ENCODE results near the gene DLST.

Gene DLST

GRCh38 chr14:74936151-74936550 is 54.4 kb downstream of the DLST start:
- Histone ChIP-seq H3K27me3 (ENCODE audit: insufficient read depth, poor library complexity, severe bottlenecking) (no peaks in the 10 kb centered on the region), H3K27ac (replicated peaks) (no peak overlapping the region), H3K4me3 (replicated peaks; ENCODE audit: insufficient read depth, low read length) (no peak overlapping the region)
- no peak for DNase-seq (ENCODE audit: low read depth in 1 of 2, low spot score in 1 of 2)
- TF ChIP-seq GABPA (IDR thresholded peaks at IDR 0.05; ENCODE audit: low read depth) (no peak), POLR2AphosphoS5 (IDR thresholded peaks at IDR 0.05; ENCODE audit: low read depth) (no peak), CTCF (IDR thresholded peaks at IDR 0.05; ENCODE audit: insufficient read depth, low read length) (no peak), SPI1 (IDR thresholded peaks at IDR 0.05; ENCODE audit: borderline replicate concordance, low read depth) (no peak)
- TF ChIP-seq, protein P1, sequence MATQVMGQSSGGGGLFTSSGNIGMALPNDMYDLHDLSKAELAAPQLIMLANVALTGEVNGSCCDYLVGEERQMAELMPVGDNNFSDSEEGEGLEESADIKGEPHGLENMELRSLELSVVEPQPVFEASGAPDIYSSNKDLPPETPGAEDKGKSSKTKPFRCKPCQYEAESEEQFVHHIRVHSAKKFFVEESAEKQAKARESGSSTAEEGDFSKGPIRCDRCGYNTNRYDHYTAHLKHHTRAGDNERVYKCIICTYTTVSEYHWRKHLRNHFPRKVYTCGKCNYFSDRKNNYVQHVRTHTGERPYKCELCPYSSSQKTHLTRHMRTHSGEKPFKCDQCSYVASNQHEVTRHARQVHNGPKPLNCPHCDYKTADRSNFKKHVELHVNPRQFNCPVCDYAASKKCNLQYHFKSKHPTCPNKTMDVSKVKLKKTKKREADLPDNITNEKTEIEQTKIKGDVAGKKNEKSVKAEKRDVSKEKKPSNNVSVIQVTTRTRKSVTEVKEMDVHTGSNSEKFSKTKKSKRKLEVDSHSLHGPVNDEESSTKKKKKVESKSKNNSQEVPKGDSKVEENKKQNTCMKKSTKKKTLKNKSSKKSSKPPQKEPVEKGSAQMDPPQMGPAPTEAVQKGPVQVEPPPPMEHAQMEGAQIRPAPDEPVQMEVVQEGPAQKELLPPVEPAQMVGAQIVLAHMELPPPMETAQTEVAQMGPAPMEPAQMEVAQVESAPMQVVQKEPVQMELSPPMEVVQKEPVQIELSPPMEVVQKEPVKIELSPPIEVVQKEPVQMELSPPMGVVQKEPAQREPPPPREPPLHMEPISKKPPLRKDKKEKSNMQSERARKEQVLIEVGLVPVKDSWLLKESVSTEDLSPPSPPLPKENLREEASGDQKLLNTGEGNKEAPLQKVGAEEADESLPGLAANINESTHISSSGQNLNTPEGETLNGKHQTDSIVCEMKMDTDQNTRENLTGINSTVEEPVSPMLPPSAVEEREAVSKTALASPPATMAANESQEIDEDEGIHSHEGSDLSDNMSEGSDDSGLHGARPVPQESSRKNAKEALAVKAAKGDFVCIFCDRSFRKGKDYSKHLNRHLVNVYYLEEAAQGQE (IDR thresholded peaks at IDR 0.05; ENCODE audit: insufficient replicate concordance, low read depth): no peak

DNA sequence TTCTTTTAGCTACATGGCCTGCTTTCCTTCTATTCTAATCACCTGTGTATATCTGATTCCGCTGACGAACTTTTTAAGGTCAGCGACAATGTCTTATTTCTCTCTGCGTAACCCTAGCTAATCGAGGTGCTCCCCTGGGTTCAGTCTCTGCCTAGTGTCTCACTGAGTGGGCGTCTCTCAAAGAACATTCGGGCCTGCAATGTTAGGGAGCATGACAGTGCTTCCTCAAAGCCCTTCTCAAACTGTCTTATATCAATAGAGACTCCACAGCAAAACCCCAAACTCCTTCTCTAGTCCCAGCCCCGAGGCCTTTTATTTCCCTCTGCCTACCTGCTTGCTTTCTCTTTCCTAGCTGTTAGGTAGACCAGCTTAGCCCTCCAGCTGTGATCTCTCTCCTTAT is 55.0 kb downstream of the DLST start:
- no peak for DNase-seq (ENCODE audit: low read depth in 1 of 2, low spot score in 1 of 2)
- no peak overlapping the region for H3K4me3 ChIP-seq (replicated peaks; ENCODE audit: insufficient read depth, low read length)
- H3K27ac ChIP-seq (replicated peaks): no peak overlapping the region
- no peaks in the 10 kb centered on the region for H3K27me3 ChIP-seq (ENCODE audit: insufficient read depth, poor library complexity, severe bottlenecking)
- no peak for TF ChIP-seq CTCF (IDR thresholded peaks at IDR 0.05; ENCODE audit: insufficient read depth, low read length)
- TF ChIP-seq, protein P1 (IDR thresholded peaks at IDR 0.05; ENCODE audit: insufficient replicate concordance, low read depth): no peak
- no peak for TF ChIP-seq SPI1 (IDR thresholded peaks at IDR 0.05; ENCODE audit: borderline replicate concordance, low read depth)
- TF ChIP-seq POLR2AphosphoS5 (IDR thresholded peaks at IDR 0.05; ENCODE audit: low read depth): no peak
- no peak for TF ChIP-seq GABPA (IDR thresholded peaks at IDR 0.05; ENCODE audit: low read depth)

- H3K4me3 ChIP-seq (replicated peaks; ENCODE audit: insufficient read depth, low read length): no peak overlapping the region
- H3K27me3 ChIP-seq (ENCODE audit: insufficient read depth, poor library complexity, severe bottlenecking): no peaks in the 10 kb centered on the region
- no peak overlapping the region for H3K27ac ChIP-seq (replicated peaks)
- no peak for DNase-seq (ENCODE audit: low read depth in 1 of 2, low spot score in 1 of 2)
- TF ChIP-seq POLR2AphosphoS5 (IDR thresholded peaks at IDR 0.05; ENCODE audit: low read depth) (no peak), SPI1 (IDR thresholded peaks at IDR 0.05; ENCODE audit: borderline replicate concordance, low read depth) (no peak), GABPA (IDR thresholded peaks at IDR 0.05; ENCODE audit: low read depth) (no peak), CTCF (IDR thresholded peaks at IDR 0.05; ENCODE audit: insufficient read depth, low read length) (no peak)
- TF ChIP-seq, protein P1 (IDR thresholded peaks at IDR 0.05; ENCODE audit: insufficient replicate concordance, low read depth): no peak
These were observed 55.5 kb downstream of the DLST start for GRCh38 chr14:74937171-74937570.

Data from HL-60 (cell line).